Measurements from ENCODE around the gene NT5DC4. TPM values are rescaled to one million over a fixed set of nuclear protein-coding genes. Genes with fewer than 3 reads are reported as not detected.
A peak's percentile ranks its signal among the peaks of the same experiment; 100 is the strongest.

Gene NT5DC4
- total and polyA plus RNA-seq, 2 of the 8 experiments (the other 6 are each of a cell fraction or from before 2014, with no cell fraction given) = not detected

DNA sequence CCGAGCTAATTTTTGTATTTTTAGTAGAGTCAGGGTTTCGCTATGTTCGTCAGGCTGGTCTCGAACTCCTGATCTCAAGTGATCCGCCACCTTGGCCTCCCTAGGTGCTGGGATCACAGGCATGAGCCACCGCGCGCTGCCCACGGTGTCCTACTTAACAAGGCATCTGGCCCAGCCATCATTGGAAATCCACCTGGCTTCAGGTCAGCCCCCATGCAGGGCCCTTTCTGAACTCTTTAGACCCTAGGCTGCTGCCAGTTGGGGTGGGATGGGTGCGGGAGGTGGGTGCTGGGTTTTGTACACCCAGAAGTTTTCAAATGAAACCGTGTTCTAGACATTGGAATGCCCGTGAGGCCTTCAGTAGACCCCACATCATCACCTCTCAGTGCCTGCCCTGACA lies 26.6 kb upstream of the NT5DC4 start:
- H3K9ac ChIP-seq (replicated peaks in 1 of 4; ENCODE audit: extremely low read depth in 1 of 4, low read depth in 3 of 4, low read length in 3 of 4) = no peak overlapping the region
- H3K23ac ChIP-seq (ENCODE audit: insufficient read length) = no peak overlapping the region
- no peak overlapping the region for H2BK120ac ChIP-seq (replicated peaks; ENCODE audit: low read depth, low read length)
- no peak overlapping the region for H3K14ac ChIP-seq (ENCODE audit: insufficient read length)
- H3K4me2 ChIP-seq (ENCODE audit: insufficient read depth in 1 of 2, low read depth in 2 of 2, low read length in 2 of 2) = no peak overlapping the region
- no peak overlapping the region for H2AFZ ChIP-seq (ENCODE audit: low read length)
- H3K23me2 ChIP-seq (ENCODE audit: low read depth, low read length) = no peaks in the 10 kb centered on the region
- H2AK5ac ChIP-seq (ENCODE audit: low read depth, low read length) = no peak overlapping the region
- no peak overlapping the region for H4K91ac ChIP-seq (replicated peaks; ENCODE audit: insufficient read length, low read length)
- no peak overlapping the region for H3K27ac ChIP-seq (ENCODE audit: low read depth, low read length)
- H2BK15ac ChIP-seq (ENCODE audit: low read length) = no peak overlapping the region
- TF ChIP-seq YY1 (IDR thresholded peaks at IDR 0.05; ENCODE audit: low read depth, low read length) (no peak), SRF (IDR thresholded peaks at IDR 0.05; ENCODE audit: low read depth, low read length) (no peak), RXRA (IDR thresholded peaks at IDR 0.05; ENCODE audit: insufficient read depth, low read depth, low read length) (no peak), EGR1 (IDR thresholded peaks at IDR 0.05; ENCODE audit: borderline replicate concordance, low read depth, low read length) (no peak), CBX8 (IDR thresholded peaks at IDR 0.05; ENCODE audit: borderline replicate concordance, low read depth, low read length) (no peak), BACH1 (IDR thresholded peaks at IDR 0.05; ENCODE audit: low read length) (no peak), ZNF274 (IDR thresholded peaks at IDR 0.05; ENCODE audit: borderline replicate concordance, extremely low read depth, low read length) (no peak), HDAC2 (IDR thresholded peaks at IDR 0.05; ENCODE audit: borderline replicate concordance in 1 of 2, low read depth in 2 of 2, low read length in 2 of 2) (no peak), RFX5 (IDR thresholded peaks at IDR 0.05; ENCODE audit: borderline replicate concordance, low read depth, low read length) (no peak), NANOG (IDR thresholded peaks at IDR 0.05; ENCODE audit: insufficient read depth, low read depth, low read length, poor library complexity, severe bottlenecking) (no peak)
- TF ChIP-seq, protein P1, sequence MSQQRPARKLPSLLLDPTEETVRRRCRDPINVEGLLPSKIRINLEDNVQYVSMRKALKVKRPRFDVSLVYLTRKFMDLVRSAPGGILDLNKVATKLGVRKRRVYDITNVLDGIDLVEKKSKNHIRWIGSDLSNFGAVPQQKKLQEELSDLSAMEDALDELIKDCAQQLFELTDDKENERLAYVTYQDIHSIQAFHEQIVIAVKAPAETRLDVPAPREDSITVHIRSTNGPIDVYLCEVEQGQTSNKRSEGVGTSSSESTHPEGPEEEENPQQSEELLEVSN (IDR thresholded peaks at IDR 0.05) = no peak
- no peak overlapping the region for H4K5ac ChIP-seq (ENCODE audit: insufficient read length, low read depth, low read length)
- DNase-seq (ENCODE audit: low read depth in 1 of 2, low spot score in 2 of 2) (peak in 1 of 2 experiments; percentile 35), FAIRE-seq (no peak)
- no peak overlapping the region for H3K56ac ChIP-seq (replicated peaks; ENCODE audit: insufficient read length, low read depth, low read length)
- no peaks in the 10 kb centered on the region for H3K27me3 ChIP-seq (replicated peaks in 1 of 4; ENCODE audit: control insufficient read depth in 3 of 4, extremely low read depth in 1 of 4, insufficient read depth in 3 of 4, low read length in 3 of 4)
- H2BK12ac ChIP-seq (ENCODE audit: low read depth, low read length) = no peak overlapping the region
- no peak overlapping the region for H3K18ac ChIP-seq (ENCODE audit: extremely low read depth, low read length)
- H3K4me3 ChIP-seq (ENCODE audit: extremely low read depth in 1 of 4, insufficient read depth in 2 of 4, low read depth in 3 of 4, low read length in 4 of 4) = no peak overlapping the region
- H2BK20ac ChIP-seq (ENCODE audit: low read length) = no peak overlapping the region
- H3K79me1 ChIP-seq (ENCODE audit: low read depth, low read length) = no peaks in the 10 kb centered on the region
- peaks cover 0 to 6% (median 3%) of the 10 kb centered on the region in 4 experiments; a peak in 4 of 7 replicates for H3K4me1 ChIP-seq (replicated peaks in 1 of 4; ENCODE audit: control insufficient read depth in 3 of 4, insufficient read depth in 4 of 4, low read length in 3 of 4)
- H4K20me1 ChIP-seq (replicated peaks in 1 of 2; ENCODE audit: control insufficient read depth in 1 of 2, insufficient read depth in 2 of 2, low read length in 2 of 2) = no peaks in the 10 kb centered on the region
- WGBS, 2 experiments (ENCODE audit: extremely low coverage in 1 of 2, insufficient coverage in 1 of 2, insufficient read length in 1 of 2, insufficient replicate concordance in 2 of 2, low coverage in 1 of 2, low lambda C conversion rate in 2 of 2, missing lambda C conversion rate in 1 of 2) = 97% methylated on average over 12 of the region's 12 CpGs; no CpG with 5 or more reads in 1 of the 2 experiments
- ChIA-PET CTCF (ENCODE audit: partially characterized antibody) (interaction anchor here (0.6 to 2.8 kb wide), 4 partner anchors 33 to 269 kb away, joined by 3 to 8 read pairs (median 4); no protein-coding TSS in a partner anchor), POLR2A (ENCODE audit: partially characterized antibody) (no interaction called here)
- H3K9me3 ChIP-seq (ENCODE audit: insufficient read depth in 2 of 2, low read depth in 1 of 2, low read length in 1 of 2) = no peaks in the 10 kb centered on the region
- H4K8ac ChIP-seq (ENCODE audit: extremely low read depth, insufficient read depth, low read length) = no peak overlapping the region
- no peak overlapping the region for H2BK5ac ChIP-seq (ENCODE audit: low read depth, low read length)
- no peak overlapping the region for H3K4ac ChIP-seq (replicated peaks; ENCODE audit: insufficient read length, low read depth, low read length)
- H3K79me2 ChIP-seq (ENCODE audit: control insufficient read depth in 1 of 2, insufficient read depth in 2 of 2, low read length in 2 of 2) = no peaks in the 10 kb centered on the region
- H3K36me3 ChIP-seq (ENCODE audit: control insufficient read depth in 2 of 4, insufficient read depth in 4 of 4, low read length in 3 of 4) = no peaks in the 10 kb centered on the region

Measured in H1 (cell line).